Hematopoietic multipotent progenitor cell treated with erythropoietin and hydrocortisone succinate and interleukin-3 and kit ligand, for 6 days (in vitro differentiated cells): ENCODE measurements around the gene CYBC1.

Source experiments
- DNase-seq: peaks from one replicate; pipeline ENCODE4 v3.0.0-alpha.2; 2015

The CYBC1 gene

DNA sequence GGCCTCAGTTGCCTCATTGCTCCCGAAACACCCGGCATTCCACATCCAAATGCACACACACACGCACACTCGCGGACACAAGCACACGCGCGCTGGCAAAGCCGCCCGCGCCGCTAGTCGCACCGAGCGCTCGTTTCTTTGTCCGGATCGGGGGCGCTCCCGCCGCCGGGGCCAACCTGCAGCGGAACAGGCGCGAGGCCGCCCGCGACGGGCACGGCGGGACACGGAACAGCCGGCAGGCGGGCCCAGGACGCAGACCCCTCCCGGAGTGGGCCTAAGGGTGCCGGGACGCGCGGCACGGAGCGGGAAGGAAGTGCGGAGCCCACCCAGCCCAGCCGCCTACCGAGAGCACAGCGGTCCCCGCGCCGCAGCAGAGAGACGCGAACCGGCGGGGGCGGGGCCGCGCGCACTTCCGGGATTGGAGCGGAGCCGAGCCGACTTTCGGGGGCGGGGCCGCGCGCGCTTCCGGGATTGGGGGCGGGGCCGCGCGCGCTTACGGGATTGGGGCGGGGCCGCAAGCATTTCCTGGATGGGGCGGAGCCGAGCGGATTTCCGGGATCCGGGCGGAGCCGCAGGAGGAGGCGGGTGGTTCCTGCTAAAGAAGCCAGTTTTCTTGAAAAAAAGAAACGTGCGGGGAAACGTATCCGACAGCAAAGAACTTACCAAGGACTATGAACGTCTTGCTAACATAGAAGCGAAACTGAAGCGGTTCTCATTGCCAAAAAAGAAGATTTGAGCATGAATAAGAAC, at the start of gene CYBC1:
Gene CYBC1 (minus strand): TSS at position 396 of the 750 bp plus-strand sequence. CDS start 1,498 bp downstream, outside the sequence.
- peak; percentile 96 for DNase-seq

DNA sequence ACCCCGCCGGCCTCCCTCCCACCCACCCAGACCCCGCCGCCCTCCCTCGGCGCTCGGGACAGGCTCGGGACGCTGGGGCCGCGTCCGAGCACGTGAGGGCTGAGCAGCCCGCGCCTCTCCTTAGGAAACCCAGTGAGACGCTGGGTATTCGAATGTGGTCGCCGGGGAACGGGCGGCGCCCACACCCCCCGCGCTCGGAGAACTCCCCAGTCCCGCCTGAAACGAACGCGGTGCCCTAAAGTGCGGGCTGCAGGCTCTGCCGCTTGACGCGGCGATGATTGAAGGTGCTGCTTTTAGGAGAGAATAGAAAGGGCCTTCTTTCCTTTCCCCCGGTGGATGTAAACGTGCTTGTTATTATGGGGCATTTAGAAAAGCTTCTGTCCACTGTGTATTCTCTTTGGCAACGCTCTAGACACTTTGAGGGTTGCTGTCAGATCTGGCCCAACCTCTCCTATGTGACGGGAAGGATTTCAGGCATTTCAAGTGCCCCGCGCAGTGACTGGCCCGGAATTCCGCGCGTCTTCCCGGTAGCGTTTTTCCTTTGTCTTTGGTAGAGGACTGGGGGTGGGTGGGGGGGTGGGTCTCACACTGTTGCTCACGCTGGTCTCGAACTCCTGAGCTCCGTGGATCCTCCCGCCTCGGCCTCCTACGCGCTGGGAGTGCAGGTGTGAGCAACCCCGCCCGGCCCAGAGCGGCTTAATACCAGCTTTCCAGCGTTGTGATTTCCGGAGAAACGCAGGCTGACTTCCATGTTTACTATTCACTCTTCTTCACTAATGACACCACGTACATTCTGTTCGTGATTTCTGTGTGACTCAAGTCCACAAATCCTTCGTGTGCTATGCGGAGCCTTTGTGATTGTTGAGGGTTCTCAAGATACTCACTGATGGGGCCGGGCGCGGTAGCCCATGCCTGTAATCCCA, 47.2 kb upstream of the CYBC1 start:
- DNase-seq = peak; percentile 71

DNA sequence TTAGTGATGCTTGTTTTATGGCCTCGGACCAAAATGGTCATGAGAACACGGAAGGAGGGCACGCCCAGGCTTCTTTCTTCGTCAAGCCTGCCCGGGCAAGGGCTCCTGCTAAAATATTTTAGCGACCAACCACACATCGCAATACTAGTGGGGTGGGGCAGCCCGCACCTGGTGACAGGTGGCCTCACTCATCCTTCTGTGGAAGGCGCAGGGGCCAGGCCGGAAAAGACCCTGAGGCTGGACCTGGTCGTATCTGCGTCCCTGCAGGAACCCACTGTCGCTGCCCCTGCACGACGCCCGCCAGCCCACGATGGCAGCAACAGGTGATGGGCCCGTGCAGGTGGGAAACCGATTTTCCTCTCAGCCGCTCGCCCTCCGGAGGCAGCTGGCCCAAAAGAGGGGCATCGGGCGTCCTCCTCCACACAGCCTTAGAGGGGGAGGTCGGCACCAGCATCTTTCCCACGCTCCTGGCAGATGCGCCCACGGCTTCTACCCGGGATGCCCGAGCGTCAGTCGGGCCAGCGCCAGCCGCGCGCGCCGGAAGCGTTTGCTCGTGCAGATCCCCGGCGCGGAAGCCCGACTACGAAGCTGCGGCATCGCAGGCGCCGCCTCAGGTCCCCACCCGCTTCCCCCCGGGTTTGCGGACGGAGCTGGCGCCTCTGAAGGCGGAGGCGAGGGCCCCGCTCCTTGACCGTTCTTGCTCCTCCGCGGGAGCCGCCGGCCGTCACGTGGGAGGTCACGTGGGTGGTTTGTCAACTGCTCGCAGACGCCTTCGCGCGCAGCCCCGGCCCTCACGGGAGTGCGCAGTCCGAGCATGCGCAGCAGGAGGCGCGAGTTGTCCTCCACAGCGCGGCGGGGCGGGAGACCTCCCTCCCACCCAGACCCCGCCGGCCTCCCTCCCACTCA, 46.2 kb upstream of the CYBC1 start:
- peak; percentile 96 for DNase-seq

DNA sequence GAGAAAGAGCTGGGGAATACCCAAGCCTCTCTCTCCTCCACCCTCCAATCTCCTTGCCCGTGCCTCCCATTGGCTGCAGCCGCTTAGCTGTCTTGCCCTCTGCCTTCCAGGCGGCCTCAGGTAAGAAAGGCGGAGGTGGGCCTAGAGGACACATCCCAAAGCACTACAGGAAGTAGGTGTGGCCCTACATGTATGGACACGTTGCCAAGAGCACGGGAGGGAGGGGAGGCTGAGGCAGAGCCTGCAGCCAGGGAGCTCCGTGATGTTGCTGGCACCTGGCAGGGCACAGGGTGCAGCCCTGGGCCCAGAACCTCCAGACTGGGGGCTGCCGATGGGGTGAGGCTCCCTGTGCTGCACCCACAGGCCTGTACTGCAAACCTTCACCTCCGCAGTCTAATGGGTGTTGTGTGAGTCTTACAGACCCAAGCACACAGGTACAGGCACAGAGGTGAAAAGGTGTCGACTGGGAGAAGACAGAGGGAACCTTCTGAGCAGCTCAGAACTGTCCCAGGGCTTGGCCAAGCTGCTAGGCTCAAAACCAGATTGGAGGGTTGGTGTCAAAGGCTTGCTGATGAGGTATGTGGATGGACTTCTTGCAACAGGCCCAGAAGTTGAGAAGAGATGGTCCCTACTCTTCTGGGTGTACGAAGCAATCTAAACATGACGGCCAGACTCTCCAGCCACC, 45.4 kb upstream of the CYBC1 start:
- DNase-seq = no peak

DNA sequence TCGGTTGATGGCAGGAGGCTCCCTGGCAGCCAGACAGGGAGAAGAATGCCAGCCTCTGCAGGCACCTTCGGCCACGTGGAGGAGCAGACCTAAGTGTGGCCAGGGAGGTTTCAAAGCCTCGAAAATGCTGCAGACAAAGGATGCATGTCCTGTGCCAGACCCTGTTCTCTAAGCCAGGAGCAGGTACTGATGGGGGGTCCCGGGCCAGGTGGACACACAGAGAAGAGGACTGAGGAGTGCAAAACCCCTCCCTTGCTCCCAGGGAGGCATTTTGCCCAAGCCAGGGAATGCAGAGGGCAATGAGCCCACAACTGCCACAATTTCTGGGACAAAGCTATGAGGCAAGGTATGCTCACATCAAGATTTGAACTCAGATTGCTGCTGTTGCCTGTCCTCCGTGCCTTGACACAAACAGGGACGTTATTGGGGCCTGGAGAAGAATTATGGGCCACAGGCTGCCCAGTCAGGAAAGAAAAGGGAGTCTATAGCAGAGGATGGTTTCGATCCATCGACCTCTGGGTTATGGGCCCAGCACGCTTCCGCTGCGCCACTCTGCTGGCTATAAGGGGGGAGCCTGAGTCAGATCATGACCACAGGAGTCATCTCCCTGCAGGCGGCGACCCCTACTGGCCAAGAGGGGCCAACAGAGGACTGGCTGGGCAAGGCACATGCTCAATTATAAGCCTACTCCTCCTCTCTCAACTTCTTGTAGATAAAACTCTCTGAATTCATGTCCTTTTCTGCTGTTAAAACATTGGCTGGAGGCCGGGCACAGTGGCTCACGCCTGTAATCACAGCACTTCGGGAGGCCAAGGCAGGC, 43.9 kb upstream of the CYBC1 start:
- DNase-seq = peak; percentile 96

DNA sequence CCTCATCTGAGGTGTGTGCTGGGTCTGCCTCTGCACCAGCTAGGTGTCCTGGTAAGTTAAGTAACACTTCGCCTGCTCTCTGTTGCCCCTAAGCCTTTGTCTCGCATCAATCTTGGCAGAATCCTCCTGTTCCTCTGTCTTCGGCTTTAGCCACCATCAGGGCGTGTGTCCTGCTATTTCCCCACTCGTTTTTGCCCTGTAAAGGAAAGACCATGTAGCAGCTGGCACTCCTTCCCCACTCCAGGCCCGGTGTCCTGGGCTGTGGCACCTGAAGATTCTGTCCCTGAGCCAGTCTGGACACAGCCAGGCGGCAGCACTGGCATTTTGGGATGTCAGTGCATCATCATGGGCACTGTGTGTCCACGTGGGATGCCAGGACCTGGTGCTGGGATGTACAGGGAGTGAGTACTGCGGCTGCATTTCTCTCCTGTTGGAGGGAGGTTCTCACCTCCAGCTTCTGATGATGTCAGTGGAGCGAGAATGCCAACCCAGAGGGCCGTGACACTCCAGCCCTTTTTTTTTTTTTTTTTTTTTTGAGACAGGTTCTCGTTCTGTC, 42.8 kb upstream of the CYBC1 start:
- no peak for DNase-seq

DNA sequence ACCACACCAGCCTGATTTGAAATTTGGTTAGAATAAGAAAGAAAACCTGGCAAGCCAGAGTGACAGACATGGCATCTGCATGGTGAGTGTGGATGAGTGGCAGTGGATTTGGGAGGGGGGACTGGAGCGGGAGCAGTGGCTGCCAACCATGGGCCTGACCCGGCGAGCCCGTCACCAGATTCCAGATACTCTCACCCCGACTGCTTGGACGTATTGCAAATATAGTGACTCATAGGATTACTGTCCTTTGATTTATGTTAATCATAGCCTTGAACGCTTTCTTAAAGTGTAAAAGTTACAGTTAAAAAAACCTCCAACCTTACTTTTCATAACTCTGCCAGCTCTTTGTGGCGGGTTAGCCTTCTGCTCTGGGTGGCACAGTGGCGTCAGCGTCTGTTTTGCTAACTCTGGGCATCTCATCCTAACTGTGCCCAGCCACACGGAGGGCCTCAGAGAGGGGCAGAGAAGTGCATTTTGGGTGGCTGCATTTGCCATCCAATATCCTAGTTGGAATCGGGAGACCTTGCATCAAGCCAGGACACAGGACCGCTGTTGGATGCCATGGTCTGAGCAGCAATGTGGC, 42.2 kb upstream of the CYBC1 start:
- DNase-seq = no peak

DNA sequence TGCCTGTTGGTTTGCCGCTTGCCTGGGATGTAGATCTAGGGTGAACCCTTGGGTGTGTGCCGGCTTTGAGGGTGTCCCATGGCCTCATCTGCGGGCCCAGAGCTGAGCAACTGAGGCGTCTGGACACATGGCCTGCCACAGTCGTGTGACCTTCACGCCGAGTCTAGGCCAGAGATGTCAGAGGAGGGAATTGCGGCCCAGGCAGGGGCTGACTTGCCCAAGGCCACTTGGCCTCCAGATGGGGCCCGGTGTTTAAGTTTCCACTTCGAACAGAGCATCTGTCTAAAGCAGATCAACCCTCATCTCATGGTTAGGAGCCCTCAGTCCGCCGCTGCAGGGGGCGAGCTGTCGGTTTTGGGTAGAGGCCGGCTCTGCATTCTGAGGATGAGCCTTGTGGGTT, 41.0 kb upstream of the CYBC1 start:
- DNase-seq = no peak

DNA sequence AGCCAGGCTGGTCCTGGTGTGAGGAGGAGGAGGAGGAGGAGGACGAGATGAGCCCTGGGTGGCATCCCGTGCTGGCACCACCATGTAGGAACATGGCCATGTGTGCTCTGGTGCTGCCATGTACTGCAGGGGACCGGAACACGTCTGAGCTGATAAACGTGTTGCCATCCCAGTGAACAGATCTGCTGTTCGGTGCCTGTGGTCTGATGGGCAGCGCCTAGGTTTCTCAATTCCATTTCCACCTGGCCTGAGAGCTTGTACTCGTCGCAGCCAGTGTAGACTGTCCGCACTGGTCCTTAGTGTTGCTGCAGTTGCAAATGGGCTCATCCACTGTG, 40.6 kb upstream of the CYBC1 start:
- DNase-seq = no peak

DNA sequence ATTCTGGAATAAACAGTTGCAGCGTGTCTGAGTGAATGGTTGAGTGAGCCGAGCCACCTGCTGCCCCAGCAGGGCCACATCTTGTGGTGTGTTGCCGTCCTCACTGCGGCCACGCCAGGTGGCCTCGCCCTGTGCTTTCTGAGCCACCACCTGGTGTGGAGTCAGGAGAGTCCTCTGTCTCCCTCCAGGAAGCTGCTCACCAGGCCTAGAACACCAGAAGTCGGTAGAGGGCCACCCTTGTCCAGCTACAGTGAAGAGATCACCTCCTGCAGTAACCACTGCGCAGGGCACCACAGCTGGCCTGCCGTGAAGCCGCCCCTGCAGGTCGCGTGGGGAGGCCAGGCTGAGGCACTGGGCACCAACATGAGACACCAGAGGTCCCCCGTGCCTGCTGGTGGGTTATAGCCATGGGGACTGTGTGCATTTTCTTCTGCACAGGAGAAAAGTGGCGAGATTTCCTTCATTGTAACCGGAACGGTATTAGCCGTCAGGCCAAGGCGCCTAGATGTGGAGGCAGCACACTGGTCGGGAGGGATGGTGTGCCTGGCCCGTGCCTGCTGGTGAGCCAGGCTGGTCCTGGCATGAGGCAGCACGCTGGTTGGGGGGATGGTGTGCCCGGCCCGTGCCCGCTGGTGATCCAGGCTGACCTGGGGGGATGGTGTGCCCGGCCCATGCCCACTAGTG, 40.1 kb upstream of the CYBC1 start:
- DNase-seq = no peak

DNA sequence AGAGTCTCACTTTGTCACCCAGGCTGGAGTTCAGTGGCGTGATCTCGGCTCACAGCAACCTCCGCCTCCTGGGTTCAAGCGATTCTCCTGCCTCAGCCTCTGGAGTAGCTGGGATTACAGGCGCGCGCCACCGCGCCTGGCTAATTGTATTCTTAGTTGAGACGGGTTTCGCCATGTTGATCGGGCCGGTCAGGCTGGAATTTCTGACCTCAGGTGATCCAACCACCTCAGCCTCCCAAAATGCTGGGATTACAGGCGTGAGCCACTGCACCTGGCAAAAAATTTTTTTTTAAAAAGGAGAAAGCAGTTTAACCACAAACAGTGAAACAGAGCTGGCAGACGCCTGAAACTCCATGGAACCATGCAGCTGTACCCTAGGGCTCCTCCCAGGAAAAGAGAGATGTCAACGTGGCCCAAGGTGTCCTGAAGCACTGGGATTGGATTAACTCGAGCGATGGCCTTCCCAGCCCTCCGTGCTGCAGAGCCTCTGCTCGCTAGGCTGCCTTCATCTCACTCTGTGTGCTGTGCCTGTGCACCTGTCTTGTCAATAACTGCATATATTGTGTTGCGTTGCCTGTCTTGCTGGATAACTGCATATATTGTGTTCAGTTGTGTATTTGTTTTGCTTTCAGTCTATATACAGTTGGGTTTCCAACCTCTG, 39.4 kb upstream of the CYBC1 start:
- DNase-seq = no peak

DNA sequence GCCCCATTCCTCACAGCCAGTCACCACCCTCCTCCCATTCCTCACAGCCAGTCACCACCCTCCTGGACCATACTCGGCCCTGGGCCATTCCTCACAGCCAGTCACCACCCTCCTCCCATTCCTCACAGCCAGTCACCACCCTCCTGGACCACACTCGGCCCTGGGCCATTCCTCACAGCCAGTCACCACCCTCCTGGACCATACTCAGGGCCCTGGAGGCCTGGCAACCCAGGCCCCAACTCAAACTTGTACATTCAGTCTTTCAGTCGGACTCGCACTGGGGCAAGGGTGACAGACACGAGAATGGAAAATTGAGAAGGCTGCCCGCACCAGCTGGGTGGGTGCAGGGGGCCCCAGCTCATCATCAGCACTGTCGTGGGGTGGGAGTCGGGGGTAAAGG, 38.6 kb upstream of the CYBC1 start:
- DNase-seq = no peak

DNA sequence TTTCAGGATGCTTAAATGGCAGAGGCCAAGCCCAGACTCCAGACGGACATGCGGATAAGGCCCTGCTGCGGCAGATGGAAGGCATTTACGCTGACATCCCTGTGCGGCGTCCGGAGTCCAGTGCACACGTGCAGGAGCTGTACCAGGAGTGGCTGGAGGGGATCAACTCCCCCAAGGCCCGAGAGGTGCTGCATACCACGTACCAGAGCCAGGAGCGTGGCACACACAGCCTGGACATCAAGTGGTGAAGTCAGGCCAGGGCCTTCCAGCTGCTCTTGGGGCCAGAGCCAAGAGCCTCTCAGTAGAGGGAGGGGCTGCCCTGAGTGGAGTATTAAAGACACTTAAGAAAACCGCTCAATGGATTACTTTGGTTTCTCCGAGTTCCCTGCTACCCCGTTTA, 37.4 kb upstream of the CYBC1 start:
- DNase-seq = no peak

DNA sequence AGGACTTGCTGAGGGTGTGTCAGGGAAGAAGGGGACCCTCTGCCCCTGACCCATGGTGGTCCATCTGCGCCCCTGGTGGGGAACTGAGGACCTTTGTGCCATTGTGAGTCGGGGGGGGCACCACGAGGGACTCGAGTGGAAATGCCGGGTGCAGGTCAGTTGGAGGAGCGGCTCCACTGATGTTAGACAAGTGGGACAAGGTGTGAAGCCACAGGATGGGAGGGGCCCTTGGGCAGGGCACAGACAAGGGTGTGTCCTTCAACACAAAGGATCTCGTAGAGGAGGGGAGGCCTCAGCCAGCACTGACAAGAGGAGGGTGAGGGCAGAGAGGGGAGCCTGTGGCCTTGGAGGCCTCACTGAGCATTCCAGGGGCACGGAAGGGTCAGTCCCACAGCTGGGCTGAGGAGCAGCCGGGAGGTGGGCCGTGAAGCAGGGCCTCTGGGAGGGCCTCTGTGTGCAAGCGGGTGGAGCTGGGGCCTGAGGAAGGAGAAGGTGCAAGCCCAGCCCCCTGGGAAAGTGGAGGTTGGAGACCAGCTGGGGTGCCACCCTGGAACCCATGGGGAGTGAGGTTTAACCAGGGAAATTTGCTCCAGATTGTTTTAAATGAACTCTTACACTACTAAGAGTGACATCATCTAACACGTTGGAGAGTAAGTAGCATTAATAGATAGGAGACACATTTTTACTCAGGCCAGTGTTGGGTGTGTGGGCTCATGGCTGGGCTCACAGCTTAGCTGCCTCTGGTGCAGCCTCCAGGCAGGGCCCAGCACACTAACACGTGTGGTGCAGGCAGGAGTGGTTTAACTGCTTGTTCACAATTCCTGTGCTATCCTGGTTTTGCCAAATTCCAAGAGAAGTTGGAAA, 35.9 kb upstream of the CYBC1 start:
- DNase-seq = peak; percentile 47

DNA sequence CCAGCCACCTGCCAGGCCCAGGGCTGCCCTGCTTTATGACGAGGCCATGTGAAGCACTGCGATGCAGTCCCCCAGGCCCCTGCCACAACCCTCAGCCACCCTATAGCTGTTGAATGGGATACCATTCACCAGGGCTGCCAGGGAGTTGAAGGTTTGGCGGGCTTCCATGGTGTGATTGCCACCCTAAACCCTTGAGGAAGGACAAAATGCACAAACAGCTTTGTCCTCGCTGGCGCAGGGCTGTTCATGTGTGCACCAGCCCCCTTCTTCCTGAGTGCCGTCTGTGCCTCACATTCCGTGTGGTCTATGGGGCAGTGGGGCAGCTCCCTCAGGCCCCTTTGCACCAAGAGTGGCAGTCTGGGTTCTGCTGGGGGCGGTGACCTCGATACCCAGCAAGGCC, 33.3 kb upstream of the CYBC1 start:
- DNase-seq = no peak

DNA sequence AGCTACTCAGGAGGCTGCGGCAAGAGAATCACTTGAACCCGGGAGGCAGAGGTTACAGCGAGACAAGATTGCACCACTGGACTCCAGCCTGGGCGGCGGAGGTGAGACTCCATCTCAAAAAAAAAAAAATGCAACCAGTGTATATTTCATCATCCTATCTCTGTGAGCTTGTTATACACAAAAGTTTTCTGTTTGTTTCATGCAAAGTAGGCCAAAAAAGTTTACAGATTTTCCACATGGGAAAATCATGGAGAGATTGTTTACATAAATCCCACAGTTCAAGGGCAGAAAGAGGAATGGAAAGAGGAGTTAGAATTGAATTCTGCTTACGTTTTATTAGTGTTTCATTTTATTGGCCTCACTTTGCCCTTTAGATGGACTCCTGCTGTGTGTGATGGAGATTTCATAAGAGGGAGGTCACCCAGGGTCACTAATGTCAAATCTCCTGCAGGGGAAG, 32.7 kb upstream of the CYBC1 start:
- DNase-seq = no peak

DNA sequence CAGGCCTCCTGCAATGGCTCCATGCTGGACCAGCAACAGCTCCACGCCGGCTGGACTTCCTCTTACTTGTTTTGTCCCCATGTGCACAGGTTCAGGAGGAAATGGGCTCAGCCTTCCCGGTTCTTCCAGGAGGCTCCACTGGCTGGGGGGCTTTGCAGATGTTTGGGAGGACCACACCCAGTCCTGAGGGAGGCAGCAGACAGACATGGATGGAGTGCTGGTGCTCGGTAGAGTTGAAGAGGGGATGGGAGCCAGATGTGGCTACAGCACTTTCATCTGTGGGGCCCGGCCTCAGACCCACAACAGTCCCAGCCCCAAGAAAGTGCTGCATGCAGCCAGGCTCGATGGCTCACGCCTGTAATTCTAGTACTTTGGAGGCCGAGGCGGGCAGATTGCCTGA, 29.8 kb upstream of the CYBC1 start:
- no peak for DNase-seq

DNA sequence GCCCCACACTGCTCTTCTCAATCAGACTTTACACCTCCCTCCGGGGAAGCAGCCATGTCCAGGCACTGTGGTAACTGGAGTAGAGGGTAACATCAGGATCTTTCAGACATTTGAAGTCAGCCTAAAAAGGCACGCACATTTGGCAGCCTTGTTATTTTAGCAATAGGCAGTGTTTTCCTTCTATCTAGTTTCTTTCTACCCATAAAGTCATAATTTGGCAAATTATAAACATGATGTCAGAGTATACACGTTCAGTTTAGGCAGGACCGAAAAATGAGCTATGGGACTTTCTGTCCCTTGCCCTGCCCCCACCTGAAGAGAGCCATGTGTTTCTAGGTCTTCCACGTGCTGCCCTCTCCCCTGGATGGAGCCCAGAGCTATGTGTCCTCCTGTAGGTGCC, 29.1 kb upstream of the CYBC1 start:
- DNase-seq = no peak

DNA sequence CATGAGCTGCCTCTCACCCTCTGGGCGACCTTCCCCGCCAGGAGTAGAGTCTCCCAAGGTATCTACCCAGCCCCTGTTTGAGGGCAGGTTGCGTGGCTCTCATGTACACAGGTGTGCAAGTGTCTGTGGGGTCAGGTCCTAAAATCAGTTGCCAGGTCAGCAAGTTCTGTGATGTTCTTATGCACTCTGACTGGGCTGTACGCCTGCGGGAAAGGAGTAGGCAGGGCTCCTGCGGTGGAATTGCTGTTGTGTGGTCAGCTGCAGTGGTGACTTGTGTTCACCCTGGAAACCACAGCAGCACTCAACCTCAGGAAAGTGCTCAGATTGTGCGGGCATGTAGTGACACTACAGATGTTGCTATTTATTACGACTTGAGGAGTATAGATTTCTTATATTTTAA, 27.4 kb upstream of the CYBC1 start:
- no peak for DNase-seq
